Activated CD4-positive, alpha-beta T cell treated with anti-CD3 and anti-CD28 coated beads, Interleukin-2, Interleukin-6, amounts not matched to agents 100 ng/mL and 50 ng/mL, durations not matched to agents 16 hours and 8 hours (primary cell): Measurements from ENCODE around the gene CELF4.

Experiments
- DNase-seq: peaks from one replicate; pipeline ENCODE4 v3.0.0-alpha.2; 2020

CELF4 gene

DNA sequence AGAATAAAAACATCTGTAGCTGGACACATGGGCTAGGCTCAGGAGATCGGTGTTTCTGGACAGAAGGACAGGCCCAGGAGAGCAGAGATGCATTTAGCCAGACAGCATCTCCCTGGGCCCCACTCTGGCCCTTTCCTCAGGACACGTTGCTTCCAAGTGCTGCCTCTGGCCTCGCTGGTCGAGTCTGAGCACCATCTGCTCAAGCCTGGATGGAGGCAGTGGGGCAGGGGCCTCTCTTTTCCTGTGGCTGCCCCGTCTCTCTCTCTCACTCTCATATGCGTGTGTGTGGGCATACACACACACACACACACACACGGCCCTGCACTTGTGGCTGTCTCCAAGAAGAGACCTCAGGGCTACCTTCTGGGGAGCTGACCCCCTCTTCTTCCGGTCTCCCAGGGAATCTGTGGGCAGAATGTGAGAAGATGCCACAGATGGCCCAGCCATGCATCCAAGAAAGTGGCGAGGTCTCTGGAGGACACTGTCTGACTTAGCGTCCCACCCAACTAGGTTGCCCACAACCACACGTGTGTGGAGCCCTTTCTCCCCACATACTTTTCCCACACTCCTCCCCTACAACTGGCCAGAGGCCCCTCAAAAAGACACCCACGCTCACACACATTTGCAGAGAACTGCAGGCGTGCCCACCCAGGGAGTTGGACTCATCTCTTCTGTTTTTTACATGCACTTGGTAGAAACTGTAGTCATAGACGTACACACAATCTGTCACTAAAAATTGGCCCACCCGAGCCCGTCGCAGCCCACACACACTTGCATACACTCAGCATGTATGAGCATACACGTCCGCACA, 19.9 kb downstream of the CELF4 start:
- no peak for DNase-seq

DNA sequence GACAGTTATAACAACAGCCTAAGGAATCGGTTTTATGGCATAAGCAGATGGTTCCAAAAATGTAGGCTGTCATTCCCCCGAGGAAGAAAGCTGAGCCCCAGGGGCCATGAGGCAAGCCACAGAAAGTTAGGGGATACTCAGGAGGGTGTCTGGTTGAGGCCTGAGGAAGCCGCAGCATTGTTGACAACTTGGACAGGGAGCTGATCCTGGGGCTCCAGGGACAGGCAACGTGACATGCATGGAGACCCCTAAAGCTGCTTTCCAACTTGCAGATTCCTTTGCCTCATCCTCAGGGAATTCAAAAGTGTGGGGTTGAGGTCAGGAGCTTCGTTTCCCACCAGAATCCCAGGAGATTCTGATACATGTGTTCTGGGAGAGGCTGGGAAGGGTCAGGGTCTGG, 20.9 kb downstream of the CELF4 start:
- no peak for DNase-seq

DNA sequence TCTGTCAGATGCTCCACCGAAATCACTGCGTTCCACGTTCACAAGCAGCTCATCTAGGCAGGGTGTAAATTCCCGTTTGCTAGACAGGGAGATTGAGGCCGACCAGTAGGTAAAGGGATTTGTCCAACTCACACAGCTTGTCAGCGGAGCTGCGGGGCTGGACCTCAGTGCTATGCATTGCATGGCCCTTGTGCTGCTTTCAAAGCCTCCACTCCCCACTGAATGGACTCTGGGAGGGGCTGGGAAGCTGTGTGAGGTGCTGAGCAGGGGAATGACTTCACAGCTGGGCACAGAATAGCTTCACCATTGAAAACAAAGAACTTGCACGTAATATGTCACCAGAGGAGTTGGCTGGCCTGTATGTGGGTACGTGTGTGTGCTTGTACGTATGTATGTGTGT, 21.4 kb downstream of the CELF4 start:
- no peak for DNase-seq

DNA sequence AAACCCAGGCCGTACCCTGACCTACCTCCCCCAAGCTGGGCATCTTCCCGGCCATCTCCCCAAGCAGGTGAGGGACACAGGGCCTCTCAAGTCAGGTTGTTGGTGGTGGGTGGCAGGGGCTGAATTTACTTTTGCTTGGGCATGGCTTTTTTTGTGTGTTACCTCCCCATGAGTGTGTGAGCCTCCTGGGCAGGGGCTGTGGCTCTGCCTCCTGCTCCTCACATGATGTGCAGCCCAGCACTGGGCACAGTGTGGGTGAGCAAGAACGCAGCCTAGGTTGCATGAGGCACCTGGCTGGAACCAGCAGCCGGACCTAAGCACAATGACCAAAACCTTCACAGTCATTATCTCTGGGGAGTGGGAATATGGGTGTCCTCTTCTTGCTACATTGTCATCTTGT, 22.3 kb downstream of the CELF4 start:
- DNase-seq = no peak

DNA sequence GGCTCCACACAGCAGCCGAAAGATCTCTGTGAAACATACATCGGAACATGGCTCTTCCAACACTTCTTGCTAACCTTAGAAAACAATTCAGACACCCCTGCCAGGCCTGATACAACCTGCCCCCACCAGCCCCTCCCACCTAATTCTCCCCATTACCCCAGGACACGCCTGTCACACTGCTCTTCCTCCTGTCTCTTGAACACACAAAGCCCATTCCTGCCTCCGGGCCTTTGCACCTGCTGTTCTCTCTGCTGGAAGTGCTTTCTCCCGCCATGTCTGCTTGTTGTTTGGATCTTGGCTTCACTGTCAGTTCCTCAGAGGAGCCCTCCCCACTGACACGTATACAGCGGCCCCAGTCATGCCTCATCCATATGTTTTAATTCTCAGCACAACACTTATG, 24.1 kb downstream of the CELF4 start:
- no peak for DNase-seq

DNA sequence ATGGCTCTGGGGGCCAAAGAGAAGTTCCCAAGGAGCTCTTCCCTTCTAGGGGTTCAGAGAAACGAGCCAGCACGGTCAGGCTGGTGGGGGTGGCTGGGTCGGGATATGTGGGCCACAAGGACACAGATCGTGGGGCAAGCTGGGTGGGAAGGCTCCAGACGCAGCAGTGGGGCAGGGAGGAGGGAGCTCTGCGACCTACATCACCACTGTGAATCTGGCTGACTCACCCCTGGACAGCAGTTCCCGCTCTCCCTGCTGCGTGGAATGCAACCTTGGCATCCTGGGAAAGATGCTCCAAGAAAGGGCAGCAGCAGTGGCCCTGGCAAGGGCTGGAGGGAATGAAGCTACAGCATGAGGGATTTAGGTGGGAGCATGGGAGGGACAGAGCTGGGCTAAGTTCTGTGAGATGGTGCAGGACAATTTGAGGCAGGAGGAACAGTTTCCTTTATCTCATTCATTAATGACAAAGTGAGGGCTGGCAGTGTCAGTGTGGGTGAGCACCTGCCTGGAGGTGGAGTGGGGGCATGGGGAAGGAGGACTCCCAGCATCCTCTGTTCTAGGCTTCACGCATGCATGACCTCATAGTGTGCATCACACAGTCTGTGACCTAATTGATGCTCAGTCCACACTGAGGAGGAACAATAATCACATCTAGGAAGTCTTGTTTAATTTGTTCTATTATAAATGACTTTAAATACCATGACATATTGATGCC, 25.0 kb downstream of the CELF4 start:
- no peak for DNase-seq

DNA sequence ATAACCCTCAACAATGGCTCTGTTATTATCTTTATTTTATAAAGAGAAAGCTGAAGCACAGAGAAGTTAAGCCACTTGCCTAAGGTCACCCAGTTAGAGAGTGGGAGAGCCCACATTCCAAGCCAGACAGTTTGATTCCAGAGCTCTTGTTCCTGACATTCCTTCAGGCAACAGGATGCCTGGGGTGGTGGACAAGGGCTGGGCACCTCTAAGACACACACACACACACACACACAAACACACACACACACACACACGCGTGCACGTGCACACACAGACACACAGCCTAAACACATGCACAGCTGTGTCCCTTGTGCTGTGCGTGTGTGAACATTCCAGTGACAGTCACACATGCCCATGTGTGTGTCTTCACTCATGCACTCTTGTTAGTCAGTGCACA, 26.4 kb downstream of the CELF4 start:
- DNase-seq = no peak

DNA sequence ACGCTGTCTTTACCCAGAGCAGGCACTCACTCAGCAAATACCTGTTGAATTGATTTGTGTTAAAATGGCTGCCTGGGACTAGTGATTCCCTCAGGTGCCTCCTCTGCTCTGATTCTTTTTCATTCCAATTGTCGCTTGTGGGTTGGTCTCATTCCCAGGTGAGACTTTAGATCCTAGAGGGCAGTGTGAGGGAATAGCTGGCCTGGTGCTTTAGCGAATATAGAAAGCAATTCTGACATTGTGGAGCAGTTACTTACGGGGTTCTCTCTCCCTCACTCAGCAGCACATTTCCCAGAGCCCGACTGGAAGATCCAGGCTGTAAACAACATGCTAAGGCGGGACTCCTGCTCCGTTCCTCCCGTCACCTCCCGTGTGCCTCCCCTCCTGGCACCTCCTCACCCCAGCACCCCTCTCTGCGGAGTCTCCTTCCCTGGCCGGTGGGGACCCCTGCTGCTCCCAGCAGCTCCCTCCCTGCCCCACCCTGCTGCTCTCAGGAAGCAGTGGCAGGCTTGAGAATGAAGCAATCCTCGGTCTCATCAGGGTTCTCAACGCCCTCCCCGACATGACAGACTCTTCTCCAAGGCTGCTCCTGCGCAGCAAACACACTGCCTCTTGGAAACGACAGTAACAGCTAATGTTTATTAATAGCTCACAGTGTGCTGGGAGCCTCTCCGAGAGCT, 26.9 kb downstream of the CELF4 start:
- DNase-seq = no peak

DNA sequence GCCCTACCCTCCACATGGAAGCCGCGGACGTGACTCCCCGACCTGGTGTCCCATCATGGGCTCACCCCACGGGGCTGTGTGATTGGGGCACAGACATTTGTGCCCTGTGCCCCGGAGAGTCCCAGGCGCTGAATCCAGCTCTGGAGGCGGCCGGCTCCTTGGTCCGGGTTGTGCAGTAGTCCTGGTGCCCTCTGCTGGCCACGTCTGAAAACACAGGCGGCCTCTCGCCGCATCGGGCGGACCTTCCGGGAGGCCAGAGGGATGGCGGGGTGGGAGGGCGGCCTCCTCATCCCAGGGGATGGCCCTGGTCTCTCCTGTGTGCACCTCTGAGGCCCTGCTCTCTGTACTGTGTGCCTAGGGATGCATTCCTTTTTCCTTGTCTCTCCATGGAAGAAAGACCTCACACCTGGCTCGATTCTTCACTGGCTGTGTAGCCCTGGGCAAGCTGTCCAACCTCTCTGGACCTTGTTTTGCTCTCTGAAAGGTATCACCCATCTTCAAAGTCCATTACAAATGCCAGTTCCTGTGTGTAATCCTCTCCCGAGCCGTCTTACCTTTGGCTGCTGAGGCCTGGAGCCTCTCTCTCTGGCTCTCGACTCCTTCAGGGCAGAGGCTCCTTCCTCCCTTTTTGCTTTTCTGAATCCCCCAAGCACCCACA, 27.6 kb downstream of the CELF4 start:
- DNase-seq = peak; percentile 72

DNA sequence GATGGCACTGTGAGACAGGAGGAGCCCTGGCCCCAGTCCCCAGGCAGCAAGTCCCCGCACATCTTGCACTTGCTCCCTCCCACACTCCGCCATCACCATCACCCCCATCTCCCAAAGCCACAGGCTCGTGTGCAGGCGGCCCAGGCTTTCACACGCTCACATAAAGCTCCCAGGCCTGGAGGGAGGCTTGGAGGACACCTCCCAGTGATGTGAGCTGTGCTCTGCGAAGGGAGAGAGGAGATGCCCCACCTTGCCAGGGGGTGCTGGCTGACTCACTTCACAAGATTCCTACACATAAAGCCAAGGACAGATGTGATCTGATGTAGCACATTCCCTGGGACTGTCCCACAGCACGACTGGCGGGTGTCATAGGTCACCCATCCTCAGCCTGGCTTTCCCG, 28.9 kb downstream of the CELF4 start:
- DNase-seq = no peak

DNA sequence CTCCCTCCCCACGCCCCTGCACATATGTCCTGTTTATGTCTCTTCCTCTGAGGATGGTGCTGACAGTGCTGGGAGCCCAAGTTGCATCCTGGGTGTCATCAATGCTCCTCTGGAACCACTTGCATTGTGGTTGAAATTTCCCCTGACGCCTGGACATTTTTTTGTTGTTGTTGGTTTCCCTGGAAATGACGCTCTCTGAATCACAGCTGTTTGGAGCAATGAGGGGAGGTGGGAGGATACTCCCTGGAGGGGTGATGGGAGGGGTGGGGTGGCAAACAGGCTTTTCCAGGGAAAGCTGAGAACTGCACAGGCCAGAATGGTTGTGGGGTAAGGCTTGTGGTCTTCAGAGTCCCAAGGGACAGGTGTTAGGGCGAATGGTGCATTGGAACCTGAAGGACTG, 29.6 kb downstream of the CELF4 start:
- DNase-seq = no peak

DNA sequence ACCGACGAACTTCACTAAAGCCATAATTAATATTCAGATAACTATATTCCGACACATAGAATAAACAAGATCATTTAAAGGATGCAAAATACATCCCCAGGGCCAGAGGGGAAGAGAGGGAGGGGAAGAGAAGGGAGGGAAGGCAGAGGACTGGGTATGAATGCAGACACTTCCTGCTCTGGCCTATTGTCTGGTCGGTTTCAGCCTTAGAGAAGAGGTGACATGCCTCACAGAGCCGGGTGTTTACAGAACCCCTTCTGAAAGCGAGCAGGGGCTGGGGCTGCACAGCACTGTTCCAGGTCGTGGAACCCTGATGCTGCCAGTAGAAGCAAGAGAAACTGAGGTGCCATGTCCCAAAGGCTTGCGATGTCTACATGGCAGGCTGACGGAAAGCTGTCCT, 31.0 kb downstream of the CELF4 start:
- no peak for DNase-seq

DNA sequence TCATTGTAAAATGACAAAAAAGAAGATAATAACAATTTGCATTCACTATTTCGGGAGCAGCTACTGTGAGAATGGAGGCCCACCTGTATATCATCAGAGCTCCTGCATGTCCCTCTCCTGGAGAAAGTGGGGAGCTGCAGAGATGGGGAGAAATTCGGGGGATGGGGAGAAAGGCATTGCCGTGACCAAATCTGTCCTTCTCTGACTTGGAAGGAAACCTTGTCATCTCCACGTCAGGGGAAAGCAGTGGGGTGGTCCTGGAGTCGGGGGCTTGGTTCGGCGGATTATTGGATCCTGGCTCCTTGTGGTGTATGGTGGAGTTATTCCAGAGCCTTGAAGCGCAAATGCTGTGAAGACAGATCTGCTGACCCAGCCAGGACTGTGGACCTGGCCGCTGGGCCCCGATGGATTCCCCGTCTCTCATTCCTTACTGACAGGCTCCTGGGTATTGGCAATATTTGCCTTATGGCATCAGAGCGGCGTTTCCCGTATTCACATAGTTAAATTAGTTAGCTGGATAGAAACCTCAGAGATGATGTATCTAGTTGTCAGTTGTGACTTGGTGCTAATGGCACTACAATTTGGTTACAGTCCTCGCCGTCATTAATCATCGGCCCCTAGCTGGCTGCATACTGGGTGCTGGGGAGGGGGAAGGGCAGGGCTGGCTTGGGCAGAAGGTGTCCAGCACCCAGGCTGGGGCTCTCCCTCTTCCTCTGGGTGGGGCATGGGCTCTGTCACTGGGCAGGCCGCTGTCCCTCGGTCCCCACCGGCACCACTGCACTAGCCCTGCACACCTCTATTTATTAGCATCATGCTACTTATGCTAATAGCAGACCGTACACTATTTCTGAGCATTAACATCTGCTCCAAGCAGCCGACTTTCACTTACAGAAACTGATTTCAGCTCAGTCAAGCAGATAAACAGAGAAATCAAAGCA, 31.7 kb downstream of the CELF4 start:
- DNase-seq = no peak

DNA sequence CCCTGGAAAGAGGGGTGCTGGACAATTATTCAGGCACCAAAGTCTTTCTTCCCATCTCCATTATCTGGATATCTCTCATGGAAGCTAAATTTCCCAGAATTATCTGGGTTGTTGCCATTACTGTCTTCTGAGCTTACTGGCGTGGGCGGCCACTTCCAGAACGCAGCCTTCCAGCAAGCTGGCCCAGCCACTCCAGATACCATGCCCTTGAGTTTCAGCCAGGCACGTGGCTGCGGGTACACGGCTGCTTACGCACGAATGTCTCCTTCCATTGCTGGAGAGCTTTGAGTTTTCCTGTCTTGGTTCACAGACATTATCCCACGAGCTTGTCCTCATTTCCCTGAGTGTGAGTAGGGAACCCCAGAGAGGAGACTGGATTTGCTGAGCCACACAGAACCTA, 32.7 kb downstream of the CELF4 start:
- no peak for DNase-seq

DNA sequence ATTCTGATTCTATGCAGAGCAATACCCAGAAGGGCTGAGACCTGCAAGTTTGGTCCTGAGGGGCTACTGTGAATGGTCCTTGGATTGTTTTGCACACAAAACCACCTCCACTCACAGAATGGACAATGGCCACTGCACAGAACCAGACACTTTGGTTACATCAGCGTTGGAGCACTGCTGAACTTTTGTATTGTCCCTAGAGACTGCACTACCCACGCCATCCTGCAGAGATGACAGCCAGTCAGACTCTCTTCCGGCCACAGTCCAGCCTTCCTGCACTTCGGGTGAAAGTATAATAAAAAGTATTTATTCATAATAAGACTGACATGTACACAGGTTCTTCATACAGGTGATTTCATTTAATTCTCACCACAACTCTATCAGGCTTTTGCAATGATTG, 35.7 kb downstream of the CELF4 start:
- DNase-seq = no peak

DNA sequence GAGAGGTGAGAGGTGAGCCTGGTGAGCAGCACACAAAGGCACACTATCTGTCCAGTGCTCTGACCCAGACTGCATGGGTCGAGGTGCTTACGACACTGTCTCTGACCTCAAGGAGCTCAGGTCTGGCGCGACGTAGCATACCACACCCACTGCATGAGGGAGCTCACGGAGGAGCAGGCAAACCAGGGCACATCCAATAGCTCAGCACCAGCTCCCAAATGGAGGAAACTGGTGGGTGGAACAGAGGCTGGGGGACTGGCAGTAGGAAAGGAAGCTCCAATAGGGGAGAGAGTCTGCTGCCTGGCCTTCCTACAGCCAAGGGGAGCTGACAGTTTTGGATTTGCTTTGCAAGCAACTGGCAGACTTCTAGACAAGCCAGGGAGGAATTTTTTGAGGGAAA, 36.3 kb downstream of the CELF4 start:
- DNase-seq = no peak

DNA sequence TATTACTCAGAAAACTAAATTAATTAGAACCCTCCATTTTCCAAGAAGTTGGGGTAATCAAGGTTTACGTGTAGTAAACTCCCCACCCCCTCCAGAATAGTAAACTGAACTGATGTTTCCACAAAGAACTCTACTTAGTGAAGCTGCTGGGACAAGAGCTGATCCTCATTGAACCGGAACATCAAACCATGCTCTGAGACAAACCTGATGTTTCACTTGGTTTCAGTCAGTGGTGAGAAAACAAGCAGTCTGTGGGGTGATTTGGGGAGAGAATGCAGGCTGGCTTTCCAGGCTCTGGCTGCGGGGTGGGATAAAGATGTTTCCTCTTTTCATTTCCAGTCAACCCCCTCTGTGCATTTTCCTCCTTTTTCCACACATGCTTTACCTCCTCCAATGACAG, 38.2 kb downstream of the CELF4 start:
- DNase-seq = no peak

DNA sequence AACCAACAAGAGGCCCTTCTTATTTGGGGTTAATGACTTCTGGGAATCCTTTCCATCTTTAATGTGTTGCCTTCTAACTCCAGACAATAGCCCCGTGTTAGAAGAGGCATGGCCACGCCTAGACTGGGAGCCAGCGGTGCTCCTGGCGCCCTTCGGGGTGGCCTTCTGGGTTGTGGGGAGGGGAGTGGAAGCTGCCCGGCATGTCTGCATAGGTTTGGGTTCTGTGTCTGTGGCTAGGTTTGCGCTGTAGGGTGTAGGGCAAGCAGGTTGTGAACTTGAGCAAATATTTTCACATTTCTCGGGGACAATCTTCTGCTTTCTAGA, 40.4 kb downstream of the CELF4 start:
- DNase-seq = no peak

DNA sequence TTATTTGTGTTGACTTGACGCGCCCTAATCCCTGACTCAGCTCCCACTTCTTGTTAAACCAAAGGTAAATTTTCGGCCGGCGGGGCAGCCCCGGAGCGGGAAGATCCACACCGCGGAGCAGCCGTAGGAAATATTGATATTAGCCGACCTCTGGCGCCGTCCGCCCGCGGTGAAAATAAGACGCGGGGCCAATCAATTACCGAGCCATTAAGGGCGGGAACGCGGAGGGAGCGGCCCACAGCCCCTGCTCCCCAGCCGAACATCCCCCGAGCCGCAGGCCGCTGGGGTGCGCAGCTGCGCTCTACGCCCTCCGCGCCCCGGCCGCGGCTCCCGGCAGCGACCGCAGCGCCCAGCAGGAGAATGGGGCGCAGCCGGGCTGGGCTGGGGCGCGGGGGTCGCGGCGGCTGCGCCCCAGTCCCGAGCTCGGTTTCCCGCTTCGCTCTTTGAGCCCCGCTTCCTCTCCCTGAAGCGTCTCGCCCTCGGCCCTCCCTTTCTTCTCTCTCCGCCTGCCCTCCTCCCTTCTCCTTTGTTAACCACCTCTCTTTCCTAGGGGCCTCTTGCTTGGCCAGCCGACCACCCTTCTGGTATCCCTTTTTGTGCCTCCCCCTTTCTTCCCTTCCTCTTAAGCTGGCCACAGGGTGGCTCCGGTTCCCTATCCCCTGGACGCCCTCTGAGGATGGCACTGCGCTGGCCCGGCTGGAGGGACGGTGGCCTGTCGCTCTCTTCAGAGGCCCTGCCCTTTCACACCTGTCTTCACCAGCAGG, 40.9 kb downstream of the CELF4 start:
- DNase-seq = no peak

DNA sequence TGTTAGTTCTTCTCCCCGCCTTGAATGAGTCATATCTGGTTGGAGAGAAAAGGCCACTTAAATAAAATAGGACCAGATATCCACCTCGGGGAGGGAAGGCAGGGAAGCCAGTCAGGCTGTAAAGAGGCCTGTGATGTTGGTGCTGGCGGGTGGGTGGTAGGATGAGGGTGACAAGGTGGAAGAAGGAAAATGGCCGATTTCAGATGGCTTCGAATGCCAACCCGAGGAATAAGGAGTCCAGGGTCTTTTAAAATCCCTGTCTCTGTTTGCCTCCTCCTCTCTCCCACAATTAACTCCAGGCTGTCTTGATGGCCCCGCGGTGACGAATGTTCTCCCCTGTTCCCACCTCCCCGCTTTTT, 41.5 kb downstream of the CELF4 start:
- DNase-seq = no peak

DNA sequence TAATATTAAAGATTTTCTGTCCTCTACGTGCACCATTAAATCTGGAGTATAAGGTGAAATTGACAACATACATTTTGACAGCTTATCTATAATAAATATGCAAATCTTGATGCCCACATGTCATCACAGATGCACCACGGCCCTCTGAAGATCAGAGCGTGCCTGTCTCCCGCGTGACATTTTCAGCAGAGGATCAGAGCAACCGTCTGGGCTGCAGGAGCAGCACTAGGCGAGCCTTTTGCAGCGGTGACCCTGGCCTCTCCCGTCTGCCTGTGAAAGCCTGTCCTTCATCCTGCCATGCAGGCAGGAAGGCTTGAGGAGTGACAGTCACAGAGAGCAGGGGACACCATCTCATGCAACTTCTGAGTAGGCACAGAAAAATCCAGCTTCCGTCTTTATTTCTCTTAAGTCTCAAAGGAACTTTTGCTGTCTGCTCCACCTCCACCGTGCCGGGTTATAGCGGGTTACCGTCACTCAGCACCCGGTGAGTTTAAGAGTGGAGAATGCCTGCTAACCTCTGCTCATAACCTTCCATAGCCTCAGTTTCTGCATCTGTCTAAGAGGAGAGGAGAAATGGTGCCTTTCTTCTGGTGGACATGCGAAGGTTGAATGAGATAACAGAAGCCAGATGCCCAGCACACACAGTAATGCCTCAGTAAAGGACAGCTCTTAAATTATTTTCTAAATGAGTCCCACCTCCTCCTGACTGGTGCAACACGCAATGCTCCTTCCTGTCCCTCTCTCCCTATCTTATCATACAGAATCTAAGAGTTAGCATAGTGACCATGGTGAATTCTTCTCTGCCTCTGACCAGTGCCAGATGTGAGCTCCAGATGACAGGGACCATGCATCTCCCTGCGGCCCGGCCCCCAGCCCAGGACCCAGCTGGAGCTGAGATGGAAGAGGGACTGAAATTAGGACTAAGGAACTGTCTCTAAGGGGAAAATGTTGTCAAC, 43.8 kb downstream of the CELF4 start:
- no peak for DNase-seq
